IMR-90 (cell line): ENCODE data around the gene DDX27. TPM values are rescaled to one million over a fixed set of nuclear protein-coding genes. Genes with fewer than 3 reads are reported as not detected.

ENCODE experiments used
- ATAC-seq: fragments of 200-7000 bp; cut with Tn5 transposase; 2 replicates; pipeline ENCODE4 v1.9.1; 2020; ENCODE audit warnings: low read depth, mild to moderate bottlenecking, moderate library complexity
- BruUV-seq: library from RNA; stranded (reverse); fragments of 400-500 nt; replicated peaks from 2 replicates; lab custom pipeline; 2021; lab: Mats Ljungman, UMichigan
- CTCF ChIA-PET: fragments of 300-600 bp; formaldehyde crosslinking; extraction: SDS; loops from one replicate; lab custom pipeline; 2021; ENCODE audit warnings: antibody characterized with exemption; lab: Yijun Ruan, JAX
- POLR2A ChIA-PET: fragments of 300-600 bp; sonication (Branson Sonifier 250); formaldehyde crosslinking; loops from one replicate; lab custom pipeline; 2022; ENCODE audit warnings: antibody characterized with exemption; ENCODE audit not compliant: unreplicated experiment; lab: Charles Lee
- DNase-seq: peaks from one replicate; pipeline ENCODE4 v3.0.0; 2013
- H2AFZ ChIP-seq: replicated peaks from 2 replicates; pipeline ENCODE3; 2013; ENCODE audit warnings: low read length, mild to moderate bottlenecking; ENCODE audit not compliant: poor library complexity
- H2AK5ac ChIP-seq: 2 replicates; pipeline ENCODE4 v1.6.1; 2013; ENCODE audit warnings: low read depth, low read length, inconsistent platforms
- H2AK9ac ChIP-seq: replicated peaks from 2 replicates; pipeline ENCODE3; 2013; ENCODE audit warnings: mild to moderate bottlenecking, low read depth, low read length, moderate library complexity; ENCODE audit not compliant: poor library complexity
- H2BK120ac ChIP-seq: 2 replicates; pipeline ENCODE4 v1.6.1; 2013; ENCODE audit warnings: low read depth, low read length, inconsistent platforms
- H2BK15ac ChIP-seq: 3 replicates; pipeline ENCODE4 v1.6.1; 2013; ENCODE audit warnings: low read depth, low read length, inconsistent platforms
- H2BK20ac ChIP-seq: 2 replicates; pipeline ENCODE4 v1.6.1; 2013; ENCODE audit warnings: low read depth, mild to moderate bottlenecking, inconsistent platforms, low read length, moderate library complexity
- H2BK5ac ChIP-seq: 2 replicates; pipeline ENCODE4 v1.6.1; 2013; ENCODE audit warnings: mild to moderate bottlenecking, low read depth, low read length, inconsistent platforms; ENCODE audit not compliant: poor library complexity, severe bottlenecking
- H3K14ac ChIP-seq: replicated peaks from 2 replicates; pipeline ENCODE4 v1.6.1; 2013; ENCODE audit warnings: low read depth, low read length, inconsistent platforms
- H3K18ac ChIP-seq: 2 replicates; pipeline ENCODE4 v1.6.1; 2013; ENCODE audit warnings: low read depth, low read length, control low read depth
- H3K23ac ChIP-seq: 2 replicates; pipeline ENCODE4 v1.6.1; 2013; ENCODE audit warnings: low read depth, low read length, inconsistent platforms
- H3K27ac ChIP-seq: 2 replicates; pipeline ENCODE4 v1.5.1; 2013; ENCODE audit warnings: mild to moderate bottlenecking, control low read depth, low read length; ENCODE audit not compliant: insufficient read depth
- H3K27me3 ChIP-seq: 2 replicates; pipeline ENCODE4 v1.6.1; 2013; ENCODE audit warnings: low read length; ENCODE audit not compliant: control insufficient read depth, insufficient read depth
- H3K36me3 ChIP-seq: 2 replicates; pipeline ENCODE4 v1.6.1; 2013; ENCODE audit warnings: low read length, mixed read lengths; ENCODE audit not compliant: control insufficient read depth, insufficient read depth
- H3K4ac ChIP-seq: 2 replicates; pipeline ENCODE4 v1.6.1; 2013; ENCODE audit warnings: low read depth, low read length, inconsistent platforms
- H3K4me1 ChIP-seq: 2 replicates; pipeline ENCODE4 v1.6.1; 2013; ENCODE audit warnings: low read length, mixed read lengths; ENCODE audit not compliant: control insufficient read depth, insufficient read depth
- H3K4me2 ChIP-seq: 2 replicates; pipeline ENCODE4 v1.6.1; 2013; ENCODE audit warnings: low read depth, mild to moderate bottlenecking, control low read depth, low read length, moderate library complexity
- H3K4me3 ChIP-seq: 2 replicates; pipeline ENCODE4 v1.5.1; 2013; ENCODE audit warnings: low read depth, mild to moderate bottlenecking, control low read depth, low read length, moderate library complexity; ENCODE audit not compliant: insufficient read depth
- H3K56ac ChIP-seq: 2 replicates; pipeline ENCODE4 v1.6.1; 2013; ENCODE audit warnings: low read length, inconsistent platforms; ENCODE audit not compliant: insufficient read depth; ENCODE audit errors: extremely low read depth
- H3K79me1 ChIP-seq, 2 experiments: 2 replicates each; pipeline ENCODE4 v1.6.1; 2013; ENCODE audit warnings: low read length in 2 of 2, inconsistent platforms in 1 of 2, low read depth in 1 of 2
- H3K9ac ChIP-seq: 2 replicates; pipeline ENCODE4 v1.6.1; 2013; ENCODE audit warnings: low read depth, low read length, control low read depth
- H3K9me1 ChIP-seq: 2 replicates; pipeline ENCODE4 v1.6.1; 2013; ENCODE audit warnings: low read length, inconsistent platforms; ENCODE audit not compliant: insufficient read depth
- H3K9me3 ChIP-seq: 2 replicates; pipeline ENCODE4 v1.6.1; 2013; ENCODE audit warnings: low read length; ENCODE audit not compliant: control insufficient read depth, insufficient read depth
- H4K20me1 ChIP-seq: 2 replicates; pipeline ENCODE4 v1.6.1; 2013; ENCODE audit warnings: low read length, inconsistent platforms; ENCODE audit not compliant: insufficient read depth
- H4K5ac ChIP-seq: 2 replicates; pipeline ENCODE4 v1.6.1; 2013; ENCODE audit warnings: mild to moderate bottlenecking, low read depth, low read length, control low read depth
- H4K8ac ChIP-seq, 2 experiments: 2 replicates each; pipeline ENCODE4 v1.6.1; 2013; ENCODE audit warnings: low read depth in 2 of 2, low read length in 2 of 2, control low read depth in 1 of 2, inconsistent platforms in 1 of 2
- H4K91ac ChIP-seq: 2 replicates; pipeline ENCODE4 v1.6.1; 2013; ENCODE audit warnings: low read depth, low read length, inconsistent platforms; ENCODE audit not compliant: insufficient read depth
- CEBPB ChIP-seq: IDR thresholded peaks from 2 replicates; pipeline ENCODE4 v1.6.1; 2012; ENCODE audit warnings: low read depth, low read length, improper control_type of control experiment
- MAZ ChIP-seq: IDR thresholded peaks from 2 replicates; pipeline ENCODE4 v1.6.1; 2012; ENCODE audit warnings: low read depth, mild to moderate bottlenecking, low read length, improper control_type of control experiment, moderate library complexity, borderline replicate concordance
- MXI1 ChIP-seq: IDR thresholded peaks from 2 replicates; pipeline ENCODE4 v1.6.1; 2012; ENCODE audit warnings: low read depth, mild to moderate bottlenecking, low read length, moderate library complexity, borderline replicate concordance
- NFE2L2 ChIP-seq: fragments of 150-350 bp; IDR thresholded peaks from 2 replicates; pipeline ENCODE4 v1.6.1; 2016; ENCODE audit warnings: low read depth, mild to moderate bottlenecking, low read length
- RAD21 ChIP-seq: IDR thresholded peaks from 2 replicates; pipeline ENCODE4 v1.6.1; 2012; ENCODE audit warnings: low read length, improper control_type of control experiment
- RCOR1 ChIP-seq: IDR thresholded peaks from 2 replicates; pipeline ENCODE4 v1.6.1; 2012; ENCODE audit warnings: mild to moderate bottlenecking, low read length, improper control_type of control experiment; ENCODE audit not compliant: insufficient replicate concordance
- RFX5 ChIP-seq: IDR thresholded peaks from 2 replicates; pipeline ENCODE4 v1.8.0; 2012; ENCODE audit warnings: low read depth, mild to moderate bottlenecking, low read length, moderate library complexity
- SMC3 ChIP-seq: fragments of 150-350 bp; IDR thresholded peaks from 2 replicates; pipeline ENCODE4 v1.6.1; 2016; ENCODE audit warnings: low read depth, mild to moderate bottlenecking, antibody characterized with exemption, low read length, moderate library complexity
- WGBS, 2 experiments: methylation state at CpG; one replicate each; pipeline versions ENCODE4 v1.1.5 to v1.1.7; 2013; ENCODE audit warnings: missing lambda C conversion rate in 2 of 2; ENCODE audit not compliant: insufficient read length in 1 of 2; ENCODE audit errors: extremely low coverage in 2 of 2; 5-methylcytosine and 5-hydroxymethylcytosine counted together
- dilution Hi-C: fragments of 300-500 bp; cut with HindIII; formaldehyde crosslinking; loops from one replicate; pipeline ENCODE4 v1.14.3; 2018; ENCODE audit warnings: low sequenced_read_pairs; ENCODE audit not compliant: unreplicated experiment
- in situ Hi-C: fragments of 300-500 bp; cut with MboI; formaldehyde crosslinking; loops from 3 replicates; pipeline ENCODE4 v1.14.3; 2019; ENCODE audit warnings: low sequenced_read_pairs, inconsistent platforms, mixed read lengths
- intact Hi-C: fragments of 100-400 bp; cut with micrococcal nuclease; formaldehyde crosslinking; loops from 2 replicates; pipeline ENCODE4 v1.10.0; 2022
- polyA plus RNA-seq, 3 experiments: library from polyadenylated mRNA; depleted of rRNA; stranded (reverse); fragments of >200 nt; gene quantifications; 2 replicates each; pipeline ENCODE4 v1.2.3, GENCODE V29; 2012; ENCODE audit warnings: low replicate concordance in 1 of 3
- total RNA-seq: library from RNA; depleted of rRNA; stranded (reverse); fragments of >200 nt; gene quantifications from 2 replicates; pipeline ENCODE4 v1.2.3, GENCODE V29; 2012
- TF ChIP-seq, protein P1 (sequence below): conservative IDR thresholded peaks from 2 replicates; pipeline ENCODE4 v1.5.1; 2012; ENCODE audit warnings: mild to moderate bottlenecking, low read depth, low read length, improper control_type of control experiment
- TF ChIP-seq, protein P2 (sequence below): fragments of 150-350 bp; IDR thresholded peaks from 2 replicates; pipeline ENCODE4 v1.6.1; 2016; ENCODE audit warnings: low read depth, mild to moderate bottlenecking, low read length, moderate library complexity, borderline replicate concordance

DDX27 gene
- total and polyA plus RNA-seq, 2 of the 4 experiments (the other 2 are of a cell fraction): 33.2 to 36.7 TPM

- H3K36me3 ChIP-seq: peaks cover 70% of the 10 kb centered on the region
- no peak overlapping the region for H2BK15ac ChIP-seq
- H4K8ac ChIP-seq: no peak overlapping the region
- intact Hi-C loops: no loop called here
- H3K4me2 ChIP-seq: no peak overlapping the region
- CTCF ChIA-PET: no interaction called here
- H4K5ac ChIP-seq: no peak overlapping the region
- H3K4me1 ChIP-seq: peaks cover 3% of the 10 kb centered on the region; the same call in 1 of the 2 replicates
- in situ Hi-C loops: no loop called here
- dilution Hi-C loops: no loop called here
- TF ChIP-seq, protein P1, sequence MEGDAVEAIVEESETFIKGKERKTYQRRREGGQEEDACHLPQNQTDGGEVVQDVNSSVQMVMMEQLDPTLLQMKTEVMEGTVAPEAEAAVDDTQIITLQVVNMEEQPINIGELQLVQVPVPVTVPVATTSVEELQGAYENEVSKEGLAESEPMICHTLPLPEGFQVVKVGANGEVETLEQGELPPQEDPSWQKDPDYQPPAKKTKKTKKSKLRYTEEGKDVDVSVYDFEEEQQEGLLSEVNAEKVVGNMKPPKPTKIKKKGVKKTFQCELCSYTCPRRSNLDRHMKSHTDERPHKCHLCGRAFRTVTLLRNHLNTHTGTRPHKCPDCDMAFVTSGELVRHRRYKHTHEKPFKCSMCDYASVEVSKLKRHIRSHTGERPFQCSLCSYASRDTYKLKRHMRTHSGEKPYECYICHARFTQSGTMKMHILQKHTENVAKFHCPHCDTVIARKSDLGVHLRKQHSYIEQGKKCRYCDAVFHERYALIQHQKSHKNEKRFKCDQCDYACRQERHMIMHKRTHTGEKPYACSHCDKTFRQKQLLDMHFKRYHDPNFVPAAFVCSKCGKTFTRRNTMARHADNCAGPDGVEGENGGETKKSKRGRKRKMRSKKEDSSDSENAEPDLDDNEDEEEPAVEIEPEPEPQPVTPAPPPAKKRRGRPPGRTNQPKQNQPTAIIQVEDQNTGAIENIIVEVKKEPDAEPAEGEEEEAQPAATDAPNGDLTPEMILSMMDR: no peak
- TF ChIP-seq SMC3 (no peak), MXI1 (no peak), RAD21 (no peak), MAZ (no peak), RCOR1 (no peak), RFX5 (no peak), CEBPB (no peak), NFE2L2 (no peak)
- TF ChIP-seq, protein P2, sequence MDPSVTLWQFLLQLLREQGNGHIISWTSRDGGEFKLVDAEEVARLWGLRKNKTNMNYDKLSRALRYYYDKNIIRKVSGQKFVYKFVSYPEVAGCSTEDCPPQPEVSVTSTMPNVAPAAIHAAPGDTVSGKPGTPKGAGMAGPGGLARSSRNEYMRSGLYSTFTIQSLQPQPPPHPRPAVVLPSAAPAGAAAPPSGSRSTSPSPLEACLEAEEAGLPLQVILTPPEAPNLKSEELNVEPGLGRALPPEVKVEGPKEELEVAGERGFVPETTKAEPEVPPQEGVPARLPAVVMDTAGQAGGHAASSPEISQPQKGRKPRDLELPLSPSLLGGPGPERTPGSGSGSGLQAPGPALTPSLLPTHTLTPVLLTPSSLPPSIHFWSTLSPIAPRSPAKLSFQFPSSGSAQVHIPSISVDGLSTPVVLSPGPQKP: no peak
- H2AK5ac ChIP-seq: no peak overlapping the region
- no peak for ATAC-seq
- H3K4ac ChIP-seq: no peak overlapping the region
- H3K79me1 ChIP-seq: peaks cover 4 to 19% of the 10 kb centered on the region in 2 experiments
- no peak overlapping the region for H3K4me3 ChIP-seq
- H4K20me1 ChIP-seq: peaks cover 17% of the 10 kb centered on the region
- no peak overlapping the region for H3K56ac ChIP-seq
- H3K18ac ChIP-seq: no peak overlapping the region
- no peak overlapping the region for H2AK9ac ChIP-seq
- no peak overlapping the region for H4K91ac ChIP-seq
- H3K27me3 ChIP-seq: no peaks in the 10 kb centered on the region
- H2BK5ac ChIP-seq: no peak overlapping the region
- H2AFZ ChIP-seq: no peak overlapping the region
- no peak overlapping the region for H3K23ac ChIP-seq
- H3K9me1 ChIP-seq: no peaks in the 10 kb centered on the region
- POLR2A ChIA-PET: no interaction called here
- no peak overlapping the region for H2BK20ac ChIP-seq
- no peak overlapping the region for H3K9ac ChIP-seq
- BruUV-seq: no TSS peak
- no peak for DNase-seq
- WGBS, 2 experiments: 93% methylated on average over 8 of the region's 18 CpGs; no CpG with 5 or more reads in 1 of the 2 experiments
- H2BK120ac ChIP-seq: no peak overlapping the region
- H3K27ac ChIP-seq: no peak overlapping the region
- H3K14ac ChIP-seq: no peak overlapping the region
- no peaks in the 10 kb centered on the region for H3K9me3 ChIP-seq
Observed at GRCh38 chr20:49248879-49249665, 29.9 kb downstream of the DDX27 start.
